Duodenal mucosa (tissue), 2 donors: ENCODE measurements around the gene KLHL11.

Experiments used
- H3K27ac ChIP-seq: one replicate; pipeline ENCODE4 v1.7.0; 2013; ENCODE audit warnings: low read depth, low read length
- H3K27me3 ChIP-seq, 2 donors: one replicate each; pipeline ENCODE4 v1.7.0; 2013; ENCODE audit warnings: low read length in 2 of 2, control low read depth in 1 of 2; ENCODE audit not compliant: insufficient read depth in 2 of 2, control insufficient read depth in 1 of 2
- H3K36me3 ChIP-seq, 2 donors: one replicate each; pipeline ENCODE4 v1.7.0; 2013; ENCODE audit warnings: low read length in 2 of 2, control low read depth in 1 of 2; ENCODE audit not compliant: insufficient read depth in 2 of 2, control insufficient read depth in 1 of 2
- H3K4me1 ChIP-seq, 2 donors: one replicate each; pipeline ENCODE4 v1.7.0; 2013; ENCODE audit warnings: low read length in 2 of 2, control low read depth in 1 of 2; ENCODE audit not compliant: insufficient read depth in 2 of 2, control insufficient read depth in 1 of 2
- H3K4me3 ChIP-seq, 2 donors: one replicate each; pipeline ENCODE4 v1.7.0; 2013; ENCODE audit warnings: low read length in 2 of 2, low read depth in 1 of 2
- H3K9ac ChIP-seq, 2 donors: one replicate each; pipeline ENCODE4 v1.7.0; 2013; ENCODE audit warnings: low read length in 2 of 2, low read depth in 1 of 2
- H3K9me3 ChIP-seq, 2 donors: one replicate each; pipeline ENCODE4 v1.7.0; 2013; ENCODE audit warnings: low read length in 2 of 2, control low read depth in 1 of 2; ENCODE audit not compliant: control insufficient read depth in 1 of 2

Gene KLHL11

DNA sequence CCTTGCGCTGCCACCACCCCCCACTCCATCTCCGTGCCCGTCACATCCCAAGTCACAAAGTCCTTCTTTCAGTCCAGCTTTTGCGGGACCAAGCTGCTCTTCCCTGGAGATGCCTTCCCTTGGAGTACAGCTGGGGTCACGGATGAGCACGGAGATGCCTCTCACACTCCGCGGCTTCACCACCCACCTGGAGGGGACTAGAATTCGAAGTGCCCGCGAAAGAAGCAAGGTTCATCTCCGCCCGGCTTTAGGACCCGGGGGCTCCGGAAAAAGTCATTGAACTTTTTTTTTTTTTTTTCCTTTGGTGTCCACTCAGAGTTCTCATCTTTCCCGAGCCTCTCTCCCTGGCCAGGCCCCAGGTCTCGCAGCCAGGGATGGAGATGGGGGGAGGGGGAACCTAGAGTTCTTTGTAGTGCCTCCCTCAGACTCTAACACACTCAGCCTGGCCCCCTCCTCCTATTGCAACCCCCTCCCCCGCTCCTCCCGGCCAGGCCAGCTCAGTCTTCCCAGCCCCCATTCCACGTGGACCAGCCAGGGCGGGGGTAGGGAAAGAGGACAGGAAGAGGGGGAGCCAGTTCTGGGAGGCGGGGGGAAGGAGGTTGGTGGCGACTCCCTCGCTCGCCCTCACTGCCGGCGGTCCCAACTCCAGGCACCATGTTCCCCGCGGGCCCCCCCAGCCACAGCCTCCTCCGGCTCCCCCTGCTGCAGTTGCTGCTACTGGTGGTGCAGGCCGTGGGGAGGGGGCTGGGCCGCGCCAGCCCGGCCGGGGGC lies 52.7 kb downstream of the KLHL11 start, which contains the start of gene FKBP10:
Gene FKBP10, plus strand, starts transcription at position 624 of the 771 bp plus-strand sequence. Its CDS starts 31 bp downstream, at position 655.
- no peaks in the 10 kb centered on the region for H3K36me3 ChIP-seq
- no peaks in the 10 kb centered on the region for H3K9me3 ChIP-seq
- H3K27me3 ChIP-seq, result peaks cover 0 to 3% of the 10 kb centered on the region in 2 donors
- H3K9ac ChIP-seq, result peak within 1 kb of the TSS; percentile 55 to 79
- peak within 1 kb of the TSS; percentile 79 to 82 for H3K4me3 ChIP-seq
- peaks cover 27 to 29% of the 10 kb centered on the region in 2 donors for H3K4me1 ChIP-seq
- H3K27ac ChIP-seq, result peak within 1 kb of the TSS; percentile 20

DNA sequence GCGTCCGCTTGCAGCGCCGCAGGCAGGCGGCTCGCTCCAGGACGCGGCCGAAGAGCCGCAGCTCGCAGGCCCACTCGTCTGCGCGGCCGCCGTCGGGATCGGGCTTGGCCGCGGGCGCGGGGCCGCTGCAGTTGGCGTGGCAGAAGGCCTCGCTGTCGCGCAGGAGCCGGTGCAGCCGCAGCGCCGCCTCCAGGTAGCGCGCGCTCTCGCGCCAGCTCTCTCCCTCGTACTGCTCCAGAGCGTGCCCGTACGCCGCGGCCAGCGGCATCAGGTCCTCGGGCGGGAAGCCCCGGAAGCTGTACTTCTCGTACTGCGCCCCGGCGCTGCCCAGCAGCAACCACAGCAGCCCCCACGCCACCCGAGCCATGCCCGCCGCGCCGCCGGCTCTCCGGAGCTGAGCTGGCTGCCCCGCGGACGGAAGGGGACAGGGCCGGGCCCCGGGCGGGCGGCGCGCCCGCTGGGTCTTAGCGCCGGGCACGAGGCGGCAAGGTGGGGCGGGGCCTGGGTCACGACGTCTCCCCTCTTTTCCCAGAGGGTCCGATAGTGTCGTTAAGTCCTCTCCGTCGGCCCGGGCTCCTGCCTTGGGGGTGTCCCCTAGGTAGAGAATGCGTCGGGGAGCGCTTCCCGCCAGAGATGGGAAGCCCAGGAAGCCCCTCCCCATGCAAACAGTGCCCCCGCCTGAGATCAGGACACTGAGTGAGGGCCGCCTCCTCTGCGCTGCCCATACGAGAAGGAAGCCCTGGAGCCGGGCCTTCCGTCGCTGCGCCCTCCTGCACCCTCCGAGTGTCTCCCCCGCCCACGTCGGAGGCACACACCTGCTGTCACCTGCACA lies 53.5 kb downstream of the KLHL11 start, which contains the start of gene P3H4:
Gene P3H4, minus strand, starts transcription at position 401 of the 832 bp plus-strand sequence. Its CDS starts 34 bp downstream, at position 367.
- Histone ChIP-seq H3K27ac (peak within 1 kb of the TSS; percentile 32), H3K27me3 (peaks cover 0 to 3% of the 10 kb centered on the region in 2 donors), H3K36me3 (no peaks in the 10 kb centered on the region), H3K9ac (peak within 1 kb of the TSS; percentile 55 to 79), H3K4me3 (peak within 1 kb of the TSS; percentile 79 to 82), H3K9me3 (no peaks in the 10 kb centered on the region), H3K4me1 (peaks cover 31% of the 10 kb centered on the region in 2 donors)

DNA sequence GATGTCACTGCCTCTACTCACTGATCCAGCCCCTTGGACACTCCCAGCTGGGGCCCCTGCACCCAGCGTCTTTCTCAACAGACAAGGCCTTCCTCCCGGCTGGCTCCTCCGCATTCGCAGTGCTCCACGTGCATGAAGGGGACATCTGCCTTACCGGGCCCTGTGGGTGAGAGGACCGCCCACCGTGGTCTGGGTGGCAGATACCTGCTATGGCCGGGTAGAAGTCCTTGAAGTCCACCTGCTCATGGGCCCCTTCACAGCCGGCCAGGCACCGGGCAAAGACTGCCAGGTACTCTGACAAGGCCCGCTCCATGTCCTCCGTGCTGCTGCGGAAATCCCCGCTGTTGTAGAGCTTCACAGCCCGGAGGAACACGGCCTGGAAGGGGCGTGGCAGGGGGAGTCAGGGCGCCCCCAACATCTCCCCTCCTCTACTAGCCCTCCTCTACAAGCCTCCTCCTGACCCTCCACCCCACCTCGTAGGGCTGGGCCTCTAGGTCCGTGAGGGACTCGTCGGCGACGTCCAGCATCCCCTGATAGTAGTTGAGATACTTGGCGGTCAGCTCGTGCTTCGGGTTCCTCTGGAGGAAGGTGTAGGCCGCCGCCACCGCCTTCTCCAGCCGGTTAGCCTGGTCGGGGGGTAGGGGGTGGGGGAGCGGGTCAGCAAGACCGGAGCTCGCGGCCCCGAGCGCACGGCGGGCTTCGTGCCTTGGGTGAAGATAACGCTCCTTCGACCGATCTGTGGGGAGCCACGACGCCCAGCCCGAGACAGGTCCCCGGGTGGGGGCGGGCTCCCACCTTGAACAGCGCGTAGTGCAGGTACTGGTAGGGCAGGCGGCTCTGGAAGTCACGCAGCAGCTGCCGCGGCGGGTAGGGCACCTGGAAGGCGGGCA lies 54.3 kb downstream of the KLHL11 start:
- peak overlapping the region; percentile 79 to 82 for H3K4me3 ChIP-seq
- H3K27ac ChIP-seq, result no peak overlapping the region
- H3K9ac ChIP-seq, result peak overlapping the region; percentile 55 to 79
- peaks cover 0 to 3% of the 10 kb centered on the region in 2 donors for H3K27me3 ChIP-seq
- H3K4me1 ChIP-seq, result peaks cover 37% of the 10 kb centered on the region in 2 donors
- no peaks in the 10 kb centered on the region for H3K36me3 ChIP-seq
- no peaks in the 10 kb centered on the region for H3K9me3 ChIP-seq

DNA sequence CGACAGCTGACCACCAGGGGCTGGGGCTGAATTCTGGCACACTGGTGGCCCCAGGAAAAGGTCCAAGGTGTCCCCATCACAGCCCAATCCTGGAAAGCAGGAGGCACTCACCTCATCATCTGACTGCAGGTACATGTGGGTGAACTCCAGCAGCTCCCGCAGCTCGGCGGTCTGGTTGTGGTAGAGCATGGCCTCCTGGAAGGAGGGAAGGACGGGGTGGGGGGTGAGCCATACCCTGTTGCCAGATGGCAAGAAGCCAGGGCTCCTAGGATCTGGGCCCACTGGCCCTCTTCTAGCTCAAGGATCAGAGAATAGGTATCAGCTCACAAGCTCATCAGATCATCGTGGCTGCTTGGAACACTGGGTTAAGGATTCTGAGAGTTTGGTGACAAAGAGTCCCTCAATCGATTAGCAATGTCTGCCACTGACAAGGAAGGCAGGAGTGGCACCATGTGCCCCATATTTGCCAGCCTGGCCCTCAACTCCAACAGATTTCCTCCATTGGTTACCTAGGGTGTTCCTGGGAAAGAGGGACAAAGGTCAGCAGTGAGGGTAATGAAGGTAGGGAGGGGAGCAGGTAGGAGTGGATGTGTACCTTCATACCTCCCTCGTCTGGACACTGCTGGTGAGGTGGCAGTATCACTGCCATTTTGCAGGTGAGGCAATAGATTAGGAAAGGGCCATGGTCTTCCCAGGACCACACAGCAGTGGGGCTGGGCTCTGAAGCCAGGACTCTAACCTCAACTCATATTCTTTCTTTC lies 58.4 kb downstream of the KLHL11 start:
- Histone ChIP-seq H3K9ac (no peak overlapping the region), H3K9me3 (no peaks in the 10 kb centered on the region), H3K27ac (peak overlapping the region; percentile 46), H3K4me1 (peaks cover 31 to 32% of the 10 kb centered on the region in 2 donors), H3K27me3 (no peaks in the 10 kb centered on the region), H3K4me3 (no peak overlapping the region), H3K36me3 (no peaks in the 10 kb centered on the region)
